Measurements from ENCODE around the gene GCSH. TPM values are rescaled to one million over a fixed set of nuclear protein-coding genes. Genes with fewer than 3 reads are reported as not detected.
A peak's percentile ranks its signal among the peaks of the same experiment; 100 is the strongest.
"Not testable (repeated sequence)": the region's sequence is repeated elsewhere in the genome, so short reads cannot be mapped to it uniquely, and the experiment has no call there.

The GCSH gene
- total RNA-seq, 1 donor from 2014 or later, result 25.7 TPM

GRCh38 chr16:81121474-81121990, 25.3 kb upstream of the GCSH start:
- intact Hi-C loops (cut with micrococcal nuclease), result no loop called here
- Mint-ChIP-seq H3K27me3 (ENCODE audit: low read depth) (peaks cover 2% of the 10 kb centered on the region), H3K27ac (no peak overlapping the region), H3K9me3 (no peaks in the 10 kb centered on the region), H3K4me3 (ENCODE audit: low read depth) (no peak overlapping the region), H3K4me1 (ENCODE audit: low read depth) (no peaks in the 10 kb centered on the region), H3K36me3 (ENCODE audit: low read depth) (no peaks in the 10 kb centered on the region)
- no peak for DNase-seq (ENCODE audit: low spot score)

- Mint-ChIP-seq H3K27ac (no peak overlapping the region), H3K36me3 (ENCODE audit: low read depth) (no peaks in the 10 kb centered on the region), H3K9me3 (no peaks in the 10 kb centered on the region), H3K27me3 (ENCODE audit: low read depth) (peaks cover 3% of the 10 kb centered on the region), H3K4me3 (ENCODE audit: low read depth) (no peak overlapping the region), H3K4me1 (ENCODE audit: low read depth) (no peaks in the 10 kb centered on the region)
- intact Hi-C loops (cut with micrococcal nuclease), result no loop called here
- no peak for DNase-seq (ENCODE audit: low spot score)
These were observed 21.2 kb upstream of the GCSH start for GRCh38 chr16:81117436-81117835.

- H3K4me3 Mint-ChIP-seq (ENCODE audit: low read depth), result no peak overlapping the region
These were observed 20.1 kb upstream of the GCSH start for GRCh38 chr16:81116285-81116684.

GRCh38 chr16:81112453-81112852, 16.3 kb upstream of the GCSH start:
- Mint-ChIP-seq H3K4me1 (ENCODE audit: low read depth) (no peaks in the 10 kb centered on the region), H3K9me3 (no peaks in the 10 kb centered on the region), H3K27me3 (ENCODE audit: low read depth) (peaks cover 1% of the 10 kb centered on the region), H3K4me3 (ENCODE audit: low read depth) (no peak overlapping the region), H3K27ac (no peak overlapping the region), H3K36me3 (ENCODE audit: low read depth) (no peaks in the 10 kb centered on the region)
- no peak for DNase-seq (ENCODE audit: low spot score)
- intact Hi-C loops (cut with micrococcal nuclease), result no loop called here

More at GRCh38 chr16:81116285-81116684, 20.1 kb upstream of the GCSH start:
- Mint-ChIP-seq H3K27me3 (ENCODE audit: low read depth) (peaks cover 3% of the 10 kb centered on the region), H3K27ac (no peak overlapping the region), H3K36me3 (ENCODE audit: low read depth) (no peaks in the 10 kb centered on the region), H3K4me1 (ENCODE audit: low read depth) (no peaks in the 10 kb centered on the region), H3K9me3 (no peaks in the 10 kb centered on the region)
- intact Hi-C loops (cut with micrococcal nuclease), result no loop called here
- no peak for DNase-seq (ENCODE audit: low spot score)

- DNase-seq (ENCODE audit: low spot score); H3K36me3 Mint-ChIP-seq (ENCODE audit: low read depth); H3K27ac Mint-ChIP-seq; H3K9me3 Mint-ChIP-seq; H3K4me3 Mint-ChIP-seq (ENCODE audit: low read depth); intact Hi-C loops (cut with micrococcal nuclease); H3K4me1 Mint-ChIP-seq (ENCODE audit: low read depth); H3K27me3 Mint-ChIP-seq (ENCODE audit: low read depth): not testable (repeated sequence)
These were observed 13.1 kb upstream of the GCSH start for GRCh38 chr16:81109274-81109673.

GRCh38 chr16:81107511-81107910, 11.3 kb upstream of the GCSH start:
- intact Hi-C loops (cut with micrococcal nuclease), result no loop called here
- H3K27me3 Mint-ChIP-seq (ENCODE audit: low read depth), result peaks cover under 1% of the 10 kb centered on the region
- no peaks in the 10 kb centered on the region for H3K4me1 Mint-ChIP-seq (ENCODE audit: low read depth)
- H3K4me3 Mint-ChIP-seq (ENCODE audit: low read depth), result no peak overlapping the region
- H3K36me3 Mint-ChIP-seq (ENCODE audit: low read depth), result no peaks in the 10 kb centered on the region
- H3K9me3 Mint-ChIP-seq, result no peaks in the 10 kb centered on the region
- H3K27ac Mint-ChIP-seq, result no peak overlapping the region
- no peak for DNase-seq (ENCODE audit: low spot score)

- H3K27ac Mint-ChIP-seq, result no peak overlapping the region
- no peaks in the 10 kb centered on the region for H3K27me3 Mint-ChIP-seq (ENCODE audit: low read depth)
- no peak for DNase-seq (ENCODE audit: low spot score)
- no peaks in the 10 kb centered on the region for H3K4me1 Mint-ChIP-seq (ENCODE audit: low read depth)
- intact Hi-C loops (cut with micrococcal nuclease), result no loop called here
- no peaks in the 10 kb centered on the region for H3K36me3 Mint-ChIP-seq (ENCODE audit: low read depth)
- no peak overlapping the region for H3K4me3 Mint-ChIP-seq (ENCODE audit: low read depth)
- H3K9me3 Mint-ChIP-seq, result no peaks in the 10 kb centered on the region
These were observed 10.8 kb upstream of the GCSH start for GRCh38 chr16:81106826-81107503.

GRCh38 chr16:81105946-81106345, 9.8 kb upstream of the GCSH start:
- Mint-ChIP-seq H3K27ac (no peak overlapping the region), H3K36me3 (ENCODE audit: low read depth) (no peaks in the 10 kb centered on the region), H3K4me1 (ENCODE audit: low read depth) (no peaks in the 10 kb centered on the region), H3K4me3 (ENCODE audit: low read depth) (no peak overlapping the region), H3K9me3 (no peaks in the 10 kb centered on the region), H3K27me3 (ENCODE audit: low read depth) (no peaks in the 10 kb centered on the region)
- DNase-seq (ENCODE audit: low spot score), result no peak
- intact Hi-C loops (cut with micrococcal nuclease), result no loop called here

GRCh38 chr16:81101702-81102101, 5.5 kb upstream of the GCSH start:
- no peaks in the 10 kb centered on the region for H3K36me3 Mint-ChIP-seq (ENCODE audit: low read depth)
- H3K4me3 Mint-ChIP-seq (ENCODE audit: low read depth), result no peak overlapping the region
- peaks cover under 1% of the 10 kb centered on the region for H3K9me3 Mint-ChIP-seq
- H3K27ac Mint-ChIP-seq, result no peak overlapping the region
- intact Hi-C loops (cut with micrococcal nuclease), result no loop called here
- peaks cover under 1% of the 10 kb centered on the region for H3K4me1 Mint-ChIP-seq (ENCODE audit: low read depth)
- no peaks in the 10 kb centered on the region for H3K27me3 Mint-ChIP-seq (ENCODE audit: low read depth)
- DNase-seq (ENCODE audit: low spot score), result no peak

- H3K4me1 Mint-ChIP-seq (ENCODE audit: low read depth), result peaks cover 5% of the 10 kb centered on the region
- DNase-seq (ENCODE audit: low spot score), result no peak
- intact Hi-C loops (cut with micrococcal nuclease), result loop anchor here (10.0 kb wide), 1 partner anchor 215 kb away; the partner anchor contains the start of gene GAN
- H3K27me3 Mint-ChIP-seq (ENCODE audit: low read depth), result no peaks in the 10 kb centered on the region
- H3K36me3 Mint-ChIP-seq (ENCODE audit: low read depth), result no peaks in the 10 kb centered on the region
- no peak overlapping the region for H3K4me3 Mint-ChIP-seq (ENCODE audit: low read depth)
- H3K27ac Mint-ChIP-seq, result no peak overlapping the region
- peaks cover 4% of the 10 kb centered on the region for H3K9me3 Mint-ChIP-seq
These were observed 3.8 kb upstream of the GCSH start for GRCh38 chr16:81099958-81100357.

GRCh38 chr16:81097230-81097629, 1.0 kb upstream of the GCSH start:
- H3K4me1 Mint-ChIP-seq (ENCODE audit: low read depth), result peaks cover 5% of the 10 kb centered on the region
- H3K9me3 Mint-ChIP-seq, result peaks cover 4% of the 10 kb centered on the region
- no peak overlapping the region for H3K27ac Mint-ChIP-seq
- no peak for DNase-seq (ENCODE audit: low spot score)
- H3K27me3 Mint-ChIP-seq (ENCODE audit: low read depth), result no peaks in the 10 kb centered on the region
- no peaks in the 10 kb centered on the region for H3K36me3 Mint-ChIP-seq (ENCODE audit: low read depth)
- intact Hi-C loops (cut with micrococcal nuclease), result loop anchor here (10.0 kb wide), 1 partner anchor 218 kb away; the partner anchor contains the start of gene GAN
- no peak overlapping the region for H3K4me3 Mint-ChIP-seq (ENCODE audit: low read depth)

- intact Hi-C loops (cut with micrococcal nuclease), result loop anchor here (1.0 to 10.0 kb wide), 4 partner anchors 19 to 218 kb away; partner anchors contain the start of genes ATMIN, C16orf46, CENPN and GAN
- H3K27ac Mint-ChIP-seq, result peak overlapping the region; percentile 61
- H3K4me3 Mint-ChIP-seq (ENCODE audit: low read depth), result peak overlapping the region; percentile 59
- peaks cover 4% of the 10 kb centered on the region for H3K9me3 Mint-ChIP-seq
- no peak for DNase-seq (ENCODE audit: low spot score)
- H3K27me3 Mint-ChIP-seq (ENCODE audit: low read depth), result no peaks in the 10 kb centered on the region
- H3K4me1 Mint-ChIP-seq (ENCODE audit: low read depth), result peaks cover 8% of the 10 kb centered on the region
- no peaks in the 10 kb centered on the region for H3K36me3 Mint-ChIP-seq (ENCODE audit: low read depth)
These were observed 567 bp upstream of the GCSH start for GRCh38 chr16:81096715-81097208.

- no peak for DNase-seq (ENCODE audit: low spot score)
- Mint-ChIP-seq H3K4me1 (ENCODE audit: low read depth) (peaks cover 8% of the 10 kb centered on the region), H3K4me3 (ENCODE audit: low read depth) (peak overlapping the region; percentile 77), H3K9me3 (peaks cover 4% of the 10 kb centered on the region), H3K36me3 (ENCODE audit: low read depth) (no peaks in the 10 kb centered on the region), H3K27ac (no peak overlapping the region), H3K27me3 (ENCODE audit: low read depth) (no peaks in the 10 kb centered on the region)
- intact Hi-C loops (cut with micrococcal nuclease), result loop anchor here (10.0 kb wide), 1 partner anchor 219 kb away; the partner anchor contains the start of gene GAN
These were observed 592 bp downstream of the GCSH start for GRCh38 chr16:81095653-81095952.
